ENCODE results near the gene NOTCH4.
A peak's percentile ranks its signal among the peaks of the same experiment; 100 is the strongest.

Gene NOTCH4

DNA sequence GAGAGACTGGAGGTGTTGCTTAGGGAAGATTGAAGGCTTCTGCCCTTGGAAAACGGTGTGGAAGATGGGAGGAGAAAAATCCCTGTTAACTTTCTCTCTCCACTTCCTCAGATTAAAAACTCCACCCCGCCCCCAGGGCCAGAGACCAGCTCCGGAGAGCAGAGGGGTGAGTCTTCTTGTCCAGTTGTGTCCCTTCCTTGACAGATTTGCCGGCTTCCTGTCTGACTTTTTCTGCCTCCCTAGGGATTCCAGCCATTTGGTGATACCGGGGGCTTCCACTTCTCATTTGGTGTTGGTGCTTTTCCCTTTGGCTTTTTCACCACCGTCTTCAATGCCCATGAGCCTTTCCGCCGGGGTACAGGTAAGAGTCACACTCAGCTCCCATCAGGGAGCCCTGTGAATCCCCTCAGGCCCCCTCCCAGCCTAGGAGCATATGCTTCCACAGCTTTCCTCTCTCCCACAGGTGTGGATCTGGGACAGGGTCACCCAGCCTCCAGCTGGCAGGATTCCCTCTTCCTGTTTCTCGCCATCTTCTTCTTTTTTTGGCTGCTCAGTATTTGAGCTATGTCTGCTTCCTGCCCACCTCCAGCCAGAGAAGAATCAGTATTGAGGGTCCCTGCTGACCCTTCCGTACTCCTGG is 44.0 kb downstream of the NOTCH4 start:
- DNase-seq: no peak

DNA sequence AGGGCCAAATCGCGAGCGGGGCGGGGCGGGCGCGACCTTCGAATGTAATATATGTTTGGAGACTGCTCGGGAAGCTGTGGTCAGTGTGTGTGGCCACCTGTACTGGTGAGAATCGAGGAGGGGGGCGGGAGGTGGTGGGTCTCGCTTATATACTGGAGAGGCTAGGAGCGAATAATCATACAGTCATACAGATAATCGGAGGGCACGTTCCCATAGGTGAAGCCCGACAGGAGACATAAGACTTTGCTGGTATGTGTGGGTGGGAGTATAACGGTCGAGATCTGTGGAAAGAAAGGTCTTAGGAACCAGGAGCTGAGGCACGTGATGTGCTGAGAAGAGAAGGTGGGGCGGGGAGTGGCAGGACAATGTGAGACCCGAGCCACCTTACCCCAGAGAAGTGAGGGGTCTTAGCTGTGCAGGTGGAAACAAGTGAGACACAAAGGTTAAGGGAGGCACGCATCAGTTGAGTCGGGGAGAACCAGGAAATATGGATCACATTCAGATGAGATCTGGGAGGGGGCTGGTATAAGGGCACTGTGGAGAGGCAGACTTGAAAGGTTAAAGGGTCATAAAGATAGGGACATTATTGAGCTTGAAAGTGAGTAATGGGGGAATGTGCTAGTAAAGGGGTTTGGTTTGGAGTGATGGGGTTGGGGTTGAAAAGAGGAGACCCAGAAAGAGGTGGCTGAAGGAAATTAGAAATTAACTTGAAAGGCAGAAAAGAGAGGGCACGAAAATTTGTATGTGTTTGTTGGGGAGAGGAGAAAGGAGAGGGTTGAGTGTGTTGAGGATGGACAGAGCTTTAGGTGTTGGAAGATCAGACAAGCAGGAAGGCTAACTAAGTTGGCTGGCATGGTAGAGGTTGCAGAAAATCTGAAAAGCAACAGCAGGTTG is 45.1 kb downstream of the NOTCH4 start:
- no peak for DNase-seq

DNA sequence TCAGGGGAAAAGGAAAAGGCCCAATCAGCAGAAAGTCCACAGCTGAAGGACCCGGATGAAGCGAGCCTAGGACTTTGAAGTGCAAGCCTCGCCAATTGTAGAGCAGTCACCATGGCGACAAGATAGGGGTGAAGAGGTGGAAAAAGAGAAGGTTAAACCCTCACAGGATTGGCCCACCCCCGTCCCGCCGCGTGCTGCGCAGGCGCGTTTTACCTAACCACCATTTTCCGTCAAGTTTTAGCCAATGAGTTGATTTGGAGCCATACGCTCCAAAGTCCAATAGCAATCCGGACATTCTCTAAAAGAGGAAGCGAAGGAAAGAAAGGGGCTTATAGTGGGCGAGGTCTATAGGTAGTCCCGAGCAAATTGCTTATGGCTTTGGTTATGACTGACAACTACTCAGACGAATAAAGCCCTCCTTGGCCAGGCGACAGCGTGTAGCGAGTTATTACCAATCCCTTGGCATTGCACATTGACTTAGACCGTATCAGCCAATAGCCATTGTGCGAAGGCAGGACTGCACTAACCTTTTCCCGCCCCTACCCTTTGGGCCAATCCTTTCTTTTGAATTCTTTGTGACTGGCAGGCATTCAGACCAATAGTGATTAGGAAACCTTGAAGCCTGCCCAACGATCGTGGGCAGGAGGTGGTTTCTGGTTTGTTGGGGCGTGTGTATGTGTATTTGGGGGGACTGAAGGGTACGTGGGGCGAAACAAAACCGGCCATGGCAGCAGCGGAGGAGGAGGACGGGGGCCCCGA is 45.9 kb downstream of the NOTCH4 start, which contains the start of gene RNF5:
Gene RNF5, plus strand, starts transcription at position 618 of the 759 bp plus-strand sequence. Its CDS starts 107 bp downstream, at position 725.
- DNase-seq: peak; percentile 100

DNA sequence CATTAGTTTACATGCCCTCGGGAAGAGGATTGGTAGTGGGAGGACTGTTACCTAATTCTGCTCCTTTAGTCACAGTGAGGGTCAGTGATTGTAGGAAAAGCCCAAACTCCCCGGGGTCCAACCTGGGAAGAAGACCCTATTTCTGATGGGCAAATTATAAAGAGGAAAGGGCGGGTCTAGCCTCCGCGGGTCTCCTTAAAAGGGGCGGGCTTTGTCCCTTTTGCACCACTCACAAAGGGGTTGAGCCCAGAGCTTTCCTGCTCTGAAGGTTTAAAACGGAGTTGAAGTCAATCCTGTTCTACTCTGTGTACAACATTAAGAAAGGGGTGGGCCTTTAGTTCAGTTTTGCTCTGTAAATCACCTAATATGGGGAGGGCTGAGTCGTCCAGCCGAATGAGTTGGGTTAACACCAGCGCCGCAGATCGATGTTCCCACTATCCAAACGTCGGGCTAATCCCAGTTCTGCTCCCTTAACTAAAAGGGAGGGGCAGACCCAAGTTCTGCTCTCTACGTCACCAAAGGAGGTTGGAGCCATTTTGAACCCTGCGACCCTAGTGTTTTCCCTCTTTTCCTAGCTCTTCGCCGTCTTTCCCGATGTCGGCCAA is 46.6 kb downstream of the NOTCH4 start:
- DNase-seq: peak; percentile 55 to 59

DNA sequence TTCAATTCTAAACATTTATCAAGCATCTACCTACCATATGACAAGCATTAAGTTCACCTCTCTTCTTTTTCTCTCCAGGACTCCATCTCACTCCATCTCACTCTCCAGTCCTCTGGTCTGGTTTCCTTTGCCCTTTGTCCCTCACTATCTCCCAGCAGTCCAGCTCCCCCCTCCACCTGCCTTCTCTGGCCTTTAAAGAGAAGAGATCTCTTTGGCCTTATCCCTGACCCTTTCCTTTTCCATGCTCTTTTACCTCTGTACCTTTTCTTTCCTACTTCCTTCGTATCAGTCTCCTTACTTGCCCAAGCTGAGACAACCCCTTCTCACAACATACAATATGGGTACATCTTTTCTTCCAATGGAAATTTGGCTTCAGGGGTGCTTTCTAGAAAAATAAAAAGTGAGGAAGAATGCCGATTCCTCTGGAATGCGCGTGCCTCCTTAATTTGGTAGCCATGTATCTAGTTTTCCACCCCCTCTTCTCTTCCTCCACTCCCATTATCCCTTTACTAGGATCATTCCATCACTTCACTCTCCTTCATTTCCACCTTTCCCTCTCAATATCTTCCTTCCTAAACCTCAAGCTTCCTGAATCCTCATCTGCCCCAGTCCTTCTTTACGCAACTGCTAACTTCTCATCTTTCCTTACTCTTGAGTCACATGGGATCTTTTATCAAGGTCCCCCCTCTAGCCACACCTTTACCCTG is 47.2 kb downstream of the NOTCH4 start:
- no peak for DNase-seq

DNA sequence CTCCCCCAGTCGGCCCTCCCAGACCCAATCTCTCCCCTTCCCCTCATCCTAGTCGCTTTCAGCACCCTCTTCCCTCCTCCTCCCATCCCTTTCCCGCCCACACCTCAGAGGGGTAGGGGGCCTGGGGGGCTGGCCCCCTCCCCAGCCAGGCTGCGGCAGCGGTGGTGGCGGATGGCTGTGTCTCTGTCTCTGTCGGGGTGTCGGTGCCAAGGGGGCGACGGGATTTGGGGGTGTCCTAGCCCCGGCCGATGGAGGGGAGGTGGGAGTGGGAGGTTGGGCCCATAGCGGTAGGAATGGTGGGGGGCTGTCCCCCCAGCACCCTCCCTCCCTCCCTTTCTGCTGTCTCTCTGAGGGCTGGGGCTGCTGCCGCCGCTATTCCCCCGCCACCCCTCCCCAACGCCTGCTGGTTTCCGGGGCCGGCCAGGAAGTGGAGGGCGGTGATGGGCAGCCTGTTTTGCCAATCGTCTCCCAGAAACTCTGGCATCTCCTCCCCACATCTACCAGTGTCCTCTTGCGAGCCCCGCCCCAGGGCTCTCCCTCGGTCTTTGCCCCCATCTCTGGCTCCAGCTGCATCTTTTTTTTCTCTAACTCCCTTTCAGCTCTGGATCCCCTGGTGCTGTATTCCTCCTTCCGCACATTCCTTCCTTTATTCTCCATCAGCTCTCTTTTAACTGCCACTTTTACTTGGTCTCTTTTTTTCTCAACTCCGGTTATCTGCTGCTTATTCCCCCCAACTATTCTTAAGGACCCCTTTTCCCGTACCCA is 48.0 kb downstream of the NOTCH4 start, which contains the start of gene AGPAT1:
Gene AGPAT1, minus strand, starts transcription at position 374 of the 765 bp plus-strand sequence. CDS start 4,588 bp downstream, outside the sequence.
- peak; percentile 93 to 94 for DNase-seq

DNA sequence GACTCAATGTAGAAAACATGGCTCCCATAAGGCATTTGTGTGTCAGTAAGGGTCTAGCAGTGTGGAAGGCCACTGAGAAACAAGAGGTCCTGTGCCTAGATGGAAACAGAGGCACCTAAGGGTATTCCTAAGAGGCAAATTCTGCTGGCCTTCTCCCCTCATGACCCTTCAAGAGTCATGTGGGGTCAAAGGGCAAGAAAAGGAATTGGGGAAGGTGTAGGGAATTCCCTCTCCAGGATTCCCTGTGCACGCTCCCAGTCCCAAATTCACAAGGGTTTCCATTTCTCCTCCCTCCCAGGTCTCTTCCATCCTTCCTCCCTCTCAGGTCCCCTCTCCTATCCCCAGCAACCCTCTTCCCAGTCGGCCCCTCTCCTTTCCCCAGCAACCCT is 48.6 kb downstream of the NOTCH4 start:
- DNase-seq: no peak

DNA sequence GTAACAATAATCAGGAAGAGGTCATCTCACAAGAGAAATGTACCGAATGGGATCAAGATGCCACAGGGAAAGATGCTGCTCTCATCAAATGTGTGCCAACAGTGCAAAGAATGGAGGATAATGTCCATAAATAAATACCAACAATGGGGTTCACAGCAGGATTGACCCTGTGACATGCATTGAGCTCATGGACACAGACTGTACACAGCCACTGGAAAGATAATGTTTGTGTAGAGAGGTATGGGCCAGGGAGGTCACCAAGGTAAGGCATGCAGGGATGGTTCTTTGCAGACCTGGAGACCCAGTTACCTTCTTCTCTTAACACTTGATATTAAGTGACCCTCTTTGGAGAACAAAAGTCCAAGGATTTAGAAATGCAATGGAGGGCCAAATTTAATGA is 49.5 kb downstream of the NOTCH4 start:
- no peak for DNase-seq

DNA sequence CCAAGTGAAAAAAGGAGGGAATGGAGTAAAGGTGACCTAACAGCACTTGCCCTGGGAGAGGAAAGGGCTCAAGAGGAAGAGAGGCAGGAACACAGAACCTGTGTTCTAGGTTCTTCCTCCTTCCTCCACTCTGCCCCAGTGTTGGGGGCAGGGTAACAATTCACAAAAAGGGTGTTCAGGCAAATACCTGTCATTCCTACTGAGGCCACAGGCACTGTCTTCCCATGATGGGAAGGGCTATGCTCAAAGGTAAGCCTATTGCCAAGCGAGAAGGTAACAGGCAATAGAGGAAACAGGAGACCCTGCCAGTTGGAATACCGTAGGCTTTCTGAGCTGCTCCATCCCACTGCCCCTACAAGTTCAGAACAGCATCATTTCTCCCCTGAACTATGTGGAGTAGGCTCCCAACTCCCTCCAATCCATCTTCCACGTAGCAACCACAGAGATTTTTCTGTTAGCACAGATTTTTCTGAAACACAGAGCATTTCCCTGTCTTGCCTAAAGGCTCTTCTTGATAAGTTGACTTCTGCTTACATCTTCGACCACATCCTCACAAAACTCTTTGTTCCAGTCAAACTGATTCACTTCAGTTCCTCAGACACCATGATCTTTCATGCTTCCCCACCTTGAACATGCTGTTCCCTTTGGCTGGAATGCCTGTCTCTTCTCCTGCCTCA is 50.7 kb downstream of the NOTCH4 start:
- peak in 1 of 2 experiments; percentile 21 for DNase-seq

DNA sequence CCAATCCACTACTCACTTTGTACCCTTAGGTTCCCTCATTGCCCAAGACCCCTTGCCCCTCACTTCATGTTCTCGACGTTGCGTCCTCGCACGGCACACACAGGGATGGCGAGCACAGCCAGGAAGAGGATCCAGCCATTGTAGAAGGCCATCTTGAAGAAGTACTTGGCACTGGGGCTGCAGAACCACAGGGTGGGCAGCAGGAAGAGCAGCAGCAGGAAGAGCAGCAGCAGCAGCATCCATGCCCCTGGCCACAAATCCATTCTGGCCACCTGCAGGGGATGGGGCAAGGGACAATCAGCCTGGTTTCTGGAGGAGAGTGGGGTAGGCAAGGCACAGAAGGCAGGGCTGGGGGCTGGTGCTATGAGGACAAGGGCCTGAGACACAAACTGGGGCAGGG is 52.6 kb downstream of the NOTCH4 start:
- DNase-seq: no peak

DNA sequence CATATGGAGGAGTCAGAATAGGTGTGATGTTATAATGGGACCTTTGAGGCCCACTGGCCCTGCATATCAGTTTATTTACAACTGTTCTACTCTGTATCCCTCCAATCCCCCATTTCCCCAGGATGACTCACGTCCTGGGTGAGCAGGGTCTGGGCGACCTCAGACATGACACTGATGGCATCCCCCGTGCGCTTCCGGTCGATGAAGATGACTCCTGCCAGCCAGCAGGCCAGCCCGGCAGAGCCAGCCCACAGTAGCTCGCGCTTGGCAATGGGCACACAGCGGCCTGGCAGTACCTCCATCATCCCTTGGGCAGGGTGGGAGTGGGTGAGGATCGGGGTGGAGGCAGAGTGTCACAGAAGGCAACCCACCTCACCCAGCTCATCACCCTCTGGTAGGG is 53.6 kb downstream of the NOTCH4 start:
- no peak for DNase-seq

DNA sequence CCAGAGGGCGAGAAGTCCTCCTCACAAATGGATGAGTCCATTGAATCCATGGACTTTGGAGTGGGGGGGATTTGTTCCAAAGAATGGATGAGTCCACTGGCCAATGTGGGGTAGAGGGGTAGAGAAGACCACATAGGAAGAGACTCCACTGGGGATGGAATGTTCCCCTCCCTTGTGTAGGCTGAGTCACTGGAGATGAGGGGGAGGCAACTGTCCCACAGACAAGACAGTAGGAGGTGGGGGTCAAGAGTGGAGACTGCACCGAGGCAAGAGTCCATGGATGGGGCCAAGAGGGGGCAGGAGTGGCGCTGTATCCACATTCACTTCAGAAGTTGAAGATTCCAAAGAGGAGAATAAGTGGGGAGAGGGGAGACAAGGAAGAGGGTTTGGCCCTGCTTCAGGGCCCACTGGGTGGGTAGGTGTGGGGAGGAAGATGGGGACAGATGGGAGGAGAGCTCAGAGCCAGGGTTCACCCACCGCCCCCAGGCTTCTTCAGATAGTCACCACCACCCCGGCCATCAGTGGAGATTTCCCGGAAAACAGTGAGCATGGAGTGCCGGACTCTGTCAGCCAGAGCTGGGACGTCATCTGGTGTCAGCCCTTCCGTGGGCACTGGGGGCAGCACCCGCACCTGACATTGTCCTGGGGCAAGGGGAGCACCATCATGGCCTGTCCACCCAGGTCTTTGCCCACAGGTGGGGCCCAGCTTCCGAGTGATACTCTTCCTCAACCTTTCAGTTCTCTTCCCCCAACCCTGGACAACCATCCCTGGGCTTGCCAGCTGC is 54.9 kb downstream of the NOTCH4 start:
- no peak for DNase-seq

DNA sequence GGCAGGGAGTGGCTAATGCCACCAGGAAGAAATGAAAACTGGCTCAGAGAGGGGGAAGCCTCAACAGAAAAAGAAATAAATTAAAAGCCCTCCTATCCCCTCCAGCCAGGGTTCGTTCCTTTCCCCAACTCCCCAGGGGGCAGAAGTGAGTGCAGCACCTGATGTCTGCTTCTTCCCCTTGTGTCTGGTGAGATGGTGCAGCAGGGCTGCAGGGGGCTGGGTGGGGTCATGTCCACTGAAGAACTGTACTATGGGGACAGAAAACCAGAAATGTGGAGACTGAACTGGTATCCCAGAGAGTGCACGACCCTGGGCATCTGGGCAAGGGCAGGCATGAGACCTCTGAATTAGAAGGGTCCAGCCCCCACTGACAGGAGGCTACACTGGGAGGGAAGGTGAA is 55.5 kb downstream of the NOTCH4 start:
- DNase-seq: no peak

DNA sequence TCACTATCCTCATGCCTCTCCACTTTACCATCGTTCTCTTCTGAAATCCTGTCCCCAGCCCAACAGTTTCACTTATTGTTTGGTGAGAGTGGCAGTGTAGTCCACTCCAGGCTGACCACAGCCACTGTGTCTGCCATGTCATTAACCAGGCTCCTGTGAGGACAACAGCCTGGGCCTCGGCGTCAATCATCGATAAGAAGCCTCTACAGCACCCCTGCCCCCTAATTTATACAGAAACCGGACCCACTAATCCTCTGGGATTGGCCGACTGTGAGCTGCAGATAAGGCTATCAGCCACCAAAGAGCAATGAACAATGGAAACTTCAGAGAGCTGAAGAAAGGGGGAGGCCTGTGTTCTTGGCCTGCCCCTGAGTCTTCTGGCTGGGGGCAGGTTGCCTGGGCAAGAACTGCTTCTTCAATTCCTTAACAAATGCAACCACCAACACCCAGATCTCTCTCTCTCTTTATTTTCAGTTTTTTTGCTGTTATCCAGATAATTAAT is 56.1 kb downstream of the NOTCH4 start:
- no peak for DNase-seq

DNA sequence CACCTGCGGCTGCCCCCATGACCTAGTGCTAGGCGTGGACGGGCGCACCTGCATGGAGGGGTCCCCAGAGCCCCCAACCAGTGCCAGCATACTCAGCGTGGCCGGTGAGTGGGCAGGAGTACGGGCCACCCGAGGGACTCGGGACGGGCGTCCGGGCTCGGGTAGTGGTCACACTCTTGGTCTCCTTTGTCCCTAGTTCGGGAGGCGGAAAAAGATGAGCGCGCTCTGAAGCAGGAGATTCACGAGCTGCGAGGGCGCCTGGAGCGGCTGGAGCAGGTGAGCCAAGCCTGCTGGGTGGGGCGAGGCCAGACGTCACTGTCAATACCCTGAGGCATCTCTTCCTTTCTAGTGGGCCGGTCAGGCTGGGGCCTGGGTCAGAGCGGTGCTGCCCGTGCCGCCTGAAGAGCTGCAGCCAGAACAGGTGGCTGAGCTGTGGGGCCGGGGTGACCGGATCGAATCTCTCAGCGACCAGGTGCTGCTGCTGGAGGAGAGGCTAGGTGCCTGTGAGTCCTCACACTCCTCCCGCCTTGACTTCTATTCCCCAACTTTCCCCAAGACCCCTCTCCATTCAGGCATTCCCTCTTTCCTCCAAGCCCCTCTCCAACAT is 56.6 kb downstream of the NOTCH4 start:
- DNase-seq: no peak

DNA sequence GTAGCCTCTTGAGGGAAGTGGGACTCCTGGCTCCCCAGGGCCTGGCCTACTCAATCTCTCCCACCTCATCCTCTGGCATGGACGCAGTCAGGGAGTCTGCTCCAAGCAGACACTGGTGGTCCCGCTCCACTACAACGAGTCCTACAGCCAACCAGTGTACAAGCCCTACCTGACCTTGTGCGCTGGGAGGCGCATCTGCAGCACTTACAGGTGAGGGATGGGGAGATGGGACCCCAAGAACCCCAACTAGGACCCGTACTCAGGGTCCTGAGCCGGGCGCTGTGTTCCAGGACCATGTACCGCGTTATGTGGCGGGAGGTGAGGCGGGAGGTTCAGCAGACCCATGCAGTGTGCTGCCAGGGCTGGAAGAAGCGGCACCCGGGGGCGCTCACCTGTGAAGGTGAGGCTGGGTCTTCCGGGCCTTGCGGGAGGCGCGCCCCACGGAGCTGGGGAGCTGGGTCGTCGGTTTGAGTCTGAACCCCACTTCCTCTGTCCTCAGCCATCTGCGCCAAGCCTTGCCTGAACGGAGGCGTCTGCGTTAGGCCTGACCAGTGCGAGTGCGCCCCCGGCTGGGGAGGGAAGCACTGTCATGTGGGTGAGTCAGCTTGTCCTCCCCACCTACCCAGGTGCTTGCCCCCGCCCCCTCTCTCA is 57.3 kb downstream of the NOTCH4 start:
- no peak for DNase-seq

DNA sequence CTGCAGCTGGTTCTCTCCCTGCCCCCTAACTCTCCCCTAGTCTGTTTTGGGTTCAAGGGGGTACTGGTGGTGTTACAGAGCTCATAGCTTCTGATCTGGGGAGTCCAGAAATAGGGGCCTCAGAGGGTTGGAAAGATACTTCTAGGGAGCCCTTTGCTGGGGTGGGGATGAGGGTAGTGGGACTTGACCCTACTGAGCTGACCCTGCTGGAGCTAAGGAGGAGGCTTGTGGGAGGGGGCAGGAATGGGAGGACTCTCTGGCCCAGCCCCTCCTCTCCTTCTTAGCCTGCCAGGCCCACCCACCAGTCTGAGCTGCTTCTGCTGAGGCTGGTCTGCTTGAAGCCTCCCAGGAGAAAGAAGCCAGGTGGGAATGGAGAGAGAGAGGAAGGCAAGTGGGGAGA is 59.6 kb downstream of the NOTCH4 start, which contains the start of gene EGFL8:
Gene EGFL8, plus strand, starts transcription at position 301 of the 400 bp plus-strand sequence. CDS start 1,571 bp downstream, outside the sequence.
- no peak for DNase-seq

DNA sequence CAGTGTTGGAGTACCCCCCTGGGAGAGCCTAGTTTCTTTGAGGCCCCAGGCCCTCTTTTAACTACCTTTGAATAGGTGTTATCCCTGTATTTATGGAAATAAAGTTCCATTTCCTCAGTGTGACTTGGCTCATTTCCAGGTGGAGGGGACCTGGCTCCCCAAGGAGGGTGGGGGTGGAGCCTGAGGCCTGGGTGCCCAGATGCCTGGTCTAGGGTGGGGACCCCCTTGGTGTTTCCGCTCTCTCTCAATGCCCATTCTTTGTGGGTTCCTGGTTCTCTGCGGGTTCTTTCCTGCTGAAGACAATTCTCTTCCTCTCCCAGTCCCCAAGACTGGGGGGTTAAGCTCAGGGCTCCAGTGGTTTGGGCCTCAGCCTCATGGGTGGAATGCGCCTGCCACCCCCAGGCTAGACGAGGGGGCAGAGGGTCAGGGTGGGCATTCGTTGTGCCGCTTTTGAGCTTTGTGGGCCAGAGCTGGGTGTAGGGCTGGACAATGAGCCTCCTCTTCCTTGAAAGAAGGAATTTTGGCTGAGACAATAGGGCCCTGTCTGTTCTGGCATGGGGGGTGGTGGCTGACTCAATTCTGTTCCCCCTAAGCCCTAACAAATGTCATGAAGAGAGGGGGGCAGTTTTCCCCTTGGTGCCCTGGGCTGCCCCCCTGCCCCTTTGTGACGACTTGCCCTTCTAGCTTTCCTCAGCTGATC is 60.2 kb downstream of the NOTCH4 start:
- no peak for DNase-seq

Data from AML-193 (cell line).